Astrocyte of the hippocampus (primary cell): ENCODE results near the gene PADI2.

Experiments
- DNase-seq: peaks from one replicate; pipeline ENCODE4 v3.0.0; 2011; ENCODE audit warnings: low read depth, low spot score

Gene PADI2

GRCh38 chr1:17119076-17119772 lies at the start of gene PADI2:
PADI2 (minus strand) TSS chr1:17119451; CDS start chr1:17119371, 80 bp downstream.
- DNase-seq, result peak; percentile 87

DNA sequence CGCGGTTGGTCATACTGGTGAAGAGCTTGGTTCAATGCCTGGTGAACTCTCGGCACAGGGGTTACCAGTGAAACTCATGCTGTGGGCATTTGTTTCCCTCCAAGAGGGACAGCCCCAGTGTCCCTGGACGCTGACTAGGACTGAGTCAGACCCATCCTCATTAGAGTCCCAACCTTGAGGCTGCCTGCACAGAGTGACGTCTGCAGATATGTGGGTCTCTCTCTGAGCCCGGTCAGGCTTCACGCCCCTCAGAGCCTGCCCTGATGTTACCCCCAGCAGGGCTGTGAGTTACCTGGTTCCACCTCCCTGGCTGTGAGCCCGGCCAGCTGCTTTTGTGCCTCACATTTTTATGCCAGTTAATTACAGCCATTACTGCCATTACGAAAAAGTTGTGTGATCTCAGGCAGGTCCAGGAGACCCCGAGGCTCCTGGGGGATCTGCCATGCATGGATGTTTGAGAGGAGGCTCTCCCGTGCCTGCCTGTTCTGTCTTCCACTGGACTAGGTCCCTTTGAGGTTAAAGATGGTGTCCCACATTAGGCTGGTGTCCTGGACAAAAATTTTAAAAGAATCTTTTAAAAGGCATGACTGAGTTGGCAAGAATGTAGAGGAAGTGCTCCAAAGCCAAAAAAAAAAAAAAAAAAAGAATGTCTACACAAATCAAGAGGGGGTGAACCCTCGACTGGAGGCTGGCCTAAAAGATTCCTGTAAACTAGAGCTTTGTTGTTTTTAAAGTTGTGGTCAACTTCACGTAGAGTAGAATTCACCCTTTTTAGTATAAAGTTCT lies 49.0 kb upstream of the PADI2 start:
- peak; percentile 89 for DNase-seq

DNA sequence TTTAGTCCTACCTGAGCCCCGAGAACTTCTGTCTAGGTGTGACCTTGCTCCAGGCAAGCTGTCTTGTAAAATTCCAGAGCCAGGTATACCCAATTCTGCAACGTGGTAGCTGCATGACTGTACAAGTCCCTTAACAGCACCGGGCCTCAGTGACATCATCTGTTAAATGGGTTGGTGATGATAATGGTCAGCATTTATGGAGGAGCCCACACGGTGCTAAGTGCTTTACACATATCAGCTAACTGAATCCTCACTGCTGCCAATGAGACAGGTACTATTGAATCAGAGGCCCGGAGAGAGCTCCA lies 48.5 kb upstream of the PADI2 start:
- DNase-seq, result no peak

DNA sequence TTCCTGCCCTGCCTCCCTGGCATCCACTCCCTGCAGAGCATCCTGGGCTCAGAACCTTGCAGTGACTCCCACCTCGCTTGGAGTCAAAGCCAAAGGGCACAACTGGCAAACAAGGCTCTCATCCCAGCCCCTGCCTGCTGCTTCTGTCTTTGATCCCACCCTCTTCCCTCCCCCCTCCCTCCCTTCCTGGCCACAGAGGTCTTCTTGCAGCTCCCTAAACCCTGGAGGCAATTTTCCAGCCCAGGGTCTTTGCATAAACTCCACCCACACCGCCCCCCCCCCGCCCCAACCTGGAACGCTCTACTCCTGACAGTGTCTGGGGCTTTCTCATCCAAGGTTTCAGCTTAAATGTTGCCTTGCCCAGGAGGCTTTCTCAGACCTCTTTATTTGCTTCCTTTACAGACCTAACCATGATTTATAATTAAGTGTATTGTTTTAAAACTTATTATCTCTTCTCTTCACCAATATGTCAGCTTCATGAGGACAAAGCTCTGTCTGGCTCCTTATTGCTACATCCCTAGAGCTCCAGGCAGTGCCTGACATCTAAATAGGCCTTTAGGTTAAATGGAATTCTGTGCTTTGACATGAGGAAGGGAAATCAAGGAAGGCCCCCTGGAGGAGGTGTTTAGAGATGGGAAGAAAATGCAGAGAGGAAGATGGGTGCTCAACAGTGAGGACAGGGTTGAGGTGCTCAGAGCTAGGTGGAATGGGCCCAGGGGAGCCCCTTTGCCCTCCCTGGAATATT lies 48.0 kb upstream of the PADI2 start:
- DNase-seq, result peak; percentile 62

- no peak for DNase-seq
Observed at GRCh38 chr1:17165823-17166222, 46.6 kb upstream of the PADI2 start.

- DNase-seq, result no peak
Observed at GRCh38 chr1:17163789-17164666, 44.8 kb upstream of the PADI2 start.

DNA sequence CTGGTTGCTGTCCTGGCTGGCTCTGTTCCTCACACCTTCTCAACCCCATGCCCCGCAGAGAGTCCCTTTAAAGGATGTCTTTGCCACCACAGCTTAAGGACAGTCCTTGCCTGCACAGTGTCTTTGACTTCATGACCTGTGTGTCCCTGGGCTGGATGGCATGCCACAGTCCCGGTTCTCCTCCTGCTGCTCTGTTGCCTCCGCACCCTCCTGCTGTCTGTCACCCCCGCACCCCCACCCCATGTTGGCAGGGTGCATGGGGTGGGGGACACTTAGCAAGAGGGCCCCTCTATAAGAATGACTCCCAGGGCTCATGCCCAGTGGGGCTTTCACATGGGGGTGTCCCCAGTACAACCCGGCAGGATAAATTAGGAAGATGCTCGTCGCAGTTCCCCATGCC lies 44.1 kb upstream of the PADI2 start:
- DNase-seq, result no peak

GRCh38 chr1:17162941-17163340 lies 43.7 kb upstream of the PADI2 start:
- peak; percentile 32 for DNase-seq

DNA sequence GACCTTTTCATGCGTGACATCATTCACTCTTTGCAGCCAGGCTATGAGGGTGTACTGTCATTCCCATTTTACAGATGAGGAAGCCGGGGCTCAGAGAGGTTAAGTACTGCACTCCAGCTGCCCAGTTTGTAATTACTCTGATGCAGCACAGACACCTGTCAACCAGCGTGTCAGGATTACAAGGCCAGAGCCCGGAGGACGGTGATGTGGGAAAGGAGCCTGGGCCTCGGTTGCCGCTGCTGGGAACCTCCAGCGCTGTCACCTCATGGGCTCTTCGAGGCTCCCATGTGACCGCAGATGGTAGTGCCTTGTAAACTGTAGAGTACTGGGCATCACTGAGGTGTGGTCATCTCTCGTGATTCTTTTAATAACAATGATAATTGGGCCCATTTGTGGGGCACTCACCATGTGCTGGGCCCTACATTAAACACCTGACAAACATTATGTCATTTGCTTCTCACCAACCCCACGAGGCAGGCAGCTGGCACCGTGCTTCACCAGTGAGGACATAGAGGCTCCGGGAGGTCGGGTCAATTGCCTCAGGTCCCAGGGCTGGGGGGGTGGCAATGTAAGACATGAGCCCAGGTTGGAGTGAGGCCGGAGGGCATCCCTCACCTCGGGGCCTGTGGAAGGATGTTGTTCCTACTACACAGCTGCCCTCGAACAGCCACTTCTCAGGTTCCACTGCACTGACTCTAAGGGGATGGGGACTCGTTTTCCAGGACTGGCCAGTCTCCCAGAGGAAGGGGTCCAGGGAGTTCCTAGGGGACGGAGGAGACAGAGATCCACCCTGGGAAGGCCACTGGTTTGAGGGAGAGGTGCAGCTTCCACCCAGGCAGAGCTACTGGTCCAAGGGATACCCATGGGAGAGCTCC lies 42.9 kb upstream of the PADI2 start:
- DNase-seq, result no peak

DNA sequence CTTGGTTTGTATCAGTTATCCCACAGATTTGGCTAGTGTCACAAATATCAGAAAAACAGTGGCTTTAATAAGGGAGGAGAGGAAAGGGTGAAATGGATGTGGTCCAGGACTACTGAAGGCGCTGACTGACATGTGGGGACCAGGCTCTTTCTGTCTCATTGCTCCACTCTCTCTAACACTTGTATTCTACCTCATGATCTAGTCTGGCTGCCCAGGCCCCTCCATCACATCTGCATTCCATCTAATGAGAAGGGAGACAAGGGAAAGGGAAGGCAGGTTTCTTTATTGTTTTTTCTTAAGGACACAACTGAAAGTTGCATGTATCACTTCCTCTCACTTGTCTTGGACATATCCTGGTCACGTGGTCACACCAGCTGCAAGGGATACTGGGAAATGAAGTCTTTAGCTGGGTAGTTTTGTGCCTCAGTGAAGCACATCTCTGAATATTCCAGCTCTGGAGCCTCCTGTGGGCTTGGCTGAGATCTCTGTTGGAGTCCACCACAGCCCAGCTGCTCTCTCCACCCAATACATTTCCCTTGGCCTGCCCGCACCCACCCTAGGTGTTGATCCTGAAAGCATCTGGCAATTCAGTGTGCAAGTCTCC lies 42.0 kb upstream of the PADI2 start:
- no peak for DNase-seq

GRCh38 chr1:17158961-17159360 lies 39.7 kb upstream of the PADI2 start:
- peak; percentile 37 for DNase-seq

DNA sequence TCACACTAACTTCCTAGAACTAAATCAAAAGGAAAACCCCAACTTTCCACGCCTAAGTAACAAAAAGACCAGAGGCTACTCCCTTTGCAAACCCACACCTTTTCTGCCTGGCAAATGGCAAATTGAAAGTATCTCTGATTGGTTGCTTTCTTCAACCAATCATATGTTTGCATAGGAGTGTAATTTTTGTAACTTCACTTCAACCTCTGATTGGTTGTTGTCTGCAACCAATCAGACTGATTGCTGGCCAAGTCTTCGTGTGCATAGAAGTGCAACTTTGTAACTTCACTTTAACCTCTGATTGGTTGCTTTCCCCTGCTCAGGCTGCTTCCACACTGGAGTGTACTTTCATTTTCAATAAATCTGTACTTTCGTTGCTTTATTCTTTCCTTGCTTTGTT lies 36.9 kb upstream of the PADI2 start:
- no peak for DNase-seq

GRCh38 chr1:17155257-17155920 lies 36.1 kb upstream of the PADI2 start:
- peak; percentile 25 for DNase-seq

DNA sequence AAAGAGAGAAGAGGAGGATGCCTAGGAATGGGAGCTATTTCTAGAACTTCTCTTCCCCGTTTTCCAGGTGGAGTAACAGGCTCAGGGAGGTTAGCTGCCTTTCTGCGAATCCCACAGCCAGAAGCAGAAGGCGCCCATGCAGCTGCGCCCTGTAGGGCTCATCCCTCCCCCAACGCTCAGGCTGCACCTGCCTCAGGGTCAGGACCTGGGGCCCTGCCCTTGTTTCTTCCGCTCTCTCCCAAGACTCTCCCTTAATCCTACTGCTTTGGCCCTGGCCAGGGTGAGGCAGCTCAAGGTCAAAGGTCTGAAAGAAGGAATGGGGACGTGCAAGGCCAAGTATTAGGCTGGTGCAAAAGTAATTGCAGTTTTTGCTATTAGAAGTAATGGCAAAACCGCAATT lies 30.5 kb upstream of the PADI2 start:
- no peak for DNase-seq

DNA sequence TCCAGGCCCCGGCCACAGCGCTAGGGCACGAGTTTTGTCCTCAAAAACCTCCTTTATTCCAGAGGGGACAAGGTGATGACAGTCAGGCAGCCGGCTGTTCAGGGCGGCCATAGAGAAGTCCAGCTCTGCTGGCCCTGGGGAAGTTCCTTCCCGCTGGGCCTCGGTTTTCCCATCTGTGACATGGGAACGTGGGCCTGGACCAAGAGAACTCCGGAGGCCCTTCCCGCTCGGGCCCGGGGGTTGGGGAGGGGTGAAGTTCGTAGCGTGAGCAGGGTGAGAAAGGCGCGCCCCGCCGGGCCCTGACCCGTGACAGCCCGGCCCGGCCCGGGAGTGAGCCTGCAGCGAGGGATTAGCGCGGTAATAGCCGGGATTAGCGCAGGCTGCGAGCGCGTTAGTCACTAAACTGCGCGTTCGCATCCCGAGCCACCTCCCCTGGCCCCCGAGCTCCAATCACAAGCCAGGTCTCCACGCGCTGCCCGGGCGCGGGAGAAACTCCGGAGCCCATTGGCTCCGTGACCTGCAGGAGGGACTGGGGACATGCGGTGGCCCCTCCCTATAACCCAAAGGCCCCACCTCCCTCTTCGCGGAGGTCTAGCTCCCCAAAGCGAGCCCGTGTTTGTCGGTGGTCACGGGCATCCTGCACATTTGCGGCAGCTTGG lies 29.8 kb upstream of the PADI2 start:
- no peak for DNase-seq

DNA sequence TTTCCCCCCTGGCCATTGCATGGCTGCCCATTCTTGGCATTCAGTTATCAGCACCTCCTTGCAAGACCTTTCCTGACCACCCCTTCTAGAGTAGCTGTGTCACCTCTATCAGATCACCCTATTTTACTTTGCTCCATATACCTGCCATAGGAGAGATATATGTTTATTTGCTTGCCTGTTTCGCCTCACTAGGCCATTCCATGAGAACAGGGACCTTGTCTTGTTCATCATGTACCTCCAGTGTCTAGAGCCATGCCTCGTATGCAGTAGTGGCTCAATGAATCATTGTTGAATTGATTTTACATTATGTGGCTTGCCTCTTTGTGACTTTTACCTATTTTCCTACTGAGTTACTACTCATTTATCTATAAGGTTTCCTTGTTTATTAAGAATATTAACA lies 26.4 kb upstream of the PADI2 start:
- DNase-seq, result no peak

DNA sequence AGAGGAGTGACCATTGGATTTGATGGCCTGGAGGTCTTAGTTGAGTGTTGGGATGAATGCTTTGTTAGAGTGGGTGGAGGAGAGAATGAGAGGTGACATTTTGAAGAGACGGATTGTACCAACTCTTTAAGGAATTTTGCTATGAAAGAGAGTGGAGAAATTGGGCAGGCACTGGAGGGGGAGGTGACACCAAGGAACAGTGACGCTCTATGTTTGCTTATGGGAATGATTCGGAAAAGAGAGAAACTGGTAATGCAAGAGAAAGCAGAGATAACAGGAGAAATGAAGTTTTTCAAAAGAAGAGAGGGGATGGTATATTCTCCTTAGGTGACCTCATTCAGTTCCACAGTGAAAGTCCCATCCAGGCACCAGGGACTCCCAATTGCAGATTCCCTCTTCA lies 24.5 kb upstream of the PADI2 start:
- DNase-seq, result no peak

- DNase-seq, result no peak
Observed at GRCh38 chr1:17141441-17142197, 22.4 kb upstream of the PADI2 start.
